K562 (cell line): ENCODE data around the gene WASL. TPM values are rescaled to one million over a fixed set of nuclear protein-coding genes. Genes with fewer than 3 reads are reported as not detected.
A peak's percentile ranks its signal among the peaks of the same experiment; 100 is the strongest.

Experiments
- ARID1B ChIP-seq: fragments of 450-650 bp; IDR thresholded peaks from 2 replicates; pipeline ENCODE4 v1.6.1; 2016; ENCODE audit warnings: antibody characterized with exemption, mild to moderate bottlenecking, inconsistent platforms
- E4F1 ChIP-seq: fragments of 250-450 bp; sonication (Bioruptor Pico); IDR thresholded peaks from 2 replicates; pipeline ENCODE4 v1.5.0; 2021; ENCODE audit warnings: mild to moderate bottlenecking, borderline replicate concordance
- ELF1 ChIP-seq: fragments of 200-800 bp; sonication (Bioruptor generic); IDR thresholded peaks from 2 replicates; pipeline ENCODE4 v1.6.1; 2016; ENCODE audit warnings: missing genetic modification characterization, missing compliant biosample characterization
- FIP1L1 ChIP-seq: fragments of 200-400 bp; formaldehyde crosslinking; IDR thresholded peaks from 2 replicates; pipeline ENCODE4 v1.6.1; 2018; ENCODE audit warnings: mild to moderate bottlenecking, low read depth, low read length; ENCODE audit not compliant: poor library complexity, severe bottlenecking
- GATA2 ChIP-seq: sonication (generic); formaldehyde crosslinking; IDR thresholded peaks from 2 replicates; pipeline ENCODE4 v1.4.0; 2020; ENCODE audit warnings: mild to moderate bottlenecking, missing genetic modification reagents
- GTF2B ChIP-seq: IDR thresholded peaks from 2 replicates; pipeline ENCODE4 v1.6.1; 2011; ENCODE audit not compliant: insufficient read length; ENCODE audit errors: extremely low read depth
- HMG20A ChIP-seq: fragments of 450-650 bp; formaldehyde crosslinking; conservative IDR thresholded peaks from 2 replicates; pipeline ENCODE4 v1.4.0; 2020; ENCODE audit warnings: mild to moderate bottlenecking, mixed read lengths
- IRF9 ChIP-seq: fragments of 450-650 bp; IDR thresholded peaks from 2 replicates; pipeline ENCODE4 v1.6.1; 2016; ENCODE audit warnings: missing biosample characterization, missing genetic modification characterization
- MTA3 ChIP-seq: fragments of 450-650 bp; formaldehyde crosslinking; IDR thresholded peaks from 2 replicates; pipeline ENCODE4 v1.6.1; 2017; ENCODE audit warnings: mild to moderate bottlenecking, borderline replicate concordance
- MTF1 ChIP-seq: fragments of 250-450 bp; sonication (Bioruptor Pico); IDR thresholded peaks from 2 replicates; pipeline ENCODE4 v1.9.0; 2021; ENCODE audit warnings: moderate library complexity, mild to moderate bottlenecking, inconsistent platforms, borderline replicate concordance
- MYNN ChIP-seq, 2 experiments: sonication (generic); formaldehyde crosslinking in 1 of 2; IDR thresholded peaks; 2 replicates each; pipeline versions ENCODE4 v1.5.0 to v1.6.1; 2016 to 2020; ENCODE audit warnings: antibody characterized with exemption in 1 of 2, missing genetic modification reagents in 1 of 2
- PBX2 ChIP-seq, 2 experiments: IDR thresholded peaks in 1 of 2; conservative IDR thresholded peaks in 1 of 2; 2 replicates each; pipeline ENCODE4 v1.6.1; 2016; ENCODE audit warnings: low read depth in 2 of 2, mild to moderate bottlenecking in 1 of 2, missing compliant biosample characterization in 1 of 2, missing genetic modification characterization in 1 of 2, moderate library complexity in 1 of 2
- PML ChIP-seq: IDR thresholded peaks from 2 replicates; pipeline ENCODE4 v1.6.1; 2012; ENCODE audit warnings: low read length, inconsistent platforms
- RFX5 ChIP-seq: IDR thresholded peaks from 2 replicates; pipeline ENCODE4 v1.6.1; 2011; ENCODE audit warnings: low read depth, mild to moderate bottlenecking, improper control_type of control experiment, low read length
- SIN3B ChIP-seq: fragments of 450-650 bp; IDR thresholded peaks from 2 replicates; pipeline ENCODE4 v1.6.1; 2017; ENCODE audit warnings: low read depth, mild to moderate bottlenecking, moderate library complexity
- SMAD2 ChIP-seq: fragments of 150-350 bp; IDR thresholded peaks from 2 replicates; pipeline ENCODE4 v1.6.1; 2014; ENCODE audit warnings: low read depth, mild to moderate bottlenecking, low read length
- ZNF174 ChIP-seq: fragments of 250-450 bp; sonication (Bioruptor Pico); IDR thresholded peaks from 2 replicates; pipeline ENCODE4 v1.4.0; 2020; ENCODE audit warnings: mild to moderate bottlenecking
- ZNF655 ChIP-seq: fragments of 250-450 bp; sonication (Bioruptor Pico); IDR thresholded peaks from 2 replicates; pipeline ENCODE4 v1.5.0; 2021
- ZNF696 ChIP-seq: fragments of 250-450 bp; sonication (Bioruptor Pico); conservative IDR thresholded peaks from 2 replicates; pipeline ENCODE4 v1.4.0; 2020; ENCODE audit warnings: mild to moderate bottlenecking, moderate library complexity
- polyA plus RNA-seq, 8 experiments: library from polyadenylated mRNA; depleted of rRNA in 4 of 8; stranded (reverse) in 5 of 8; unstranded in 3 of 8; fragments of >200 nt; fragmentation: Nextera tagmentation in 2 of 8; fragmentation: Illumina TruSeq in 1 of 8; extraction: Ambion mirVana in 2 of 8; extraction: Trizol in 1 of 8; gene quantifications; 2 replicates each; pipeline versions ENCODE4 v1.2.1 to v1.2.3, GENCODE V29; 2011 to 2014; ENCODE audit warnings: inconsistent platforms in 1 of 8, missing spikeins in 1 of 8
- total RNA-seq, 7 experiments: library from RNA; depleted of rRNA in 6 of 7; stranded (reverse); fragments of >200 nt in 6 of 7; fragmentation: Illumina TruSeq in 2 of 7; extraction: Trizol in 2 of 7; gene quantifications; 2 replicates each; pipeline versions ENCODE4 v1.2.1 to v1.2.3, GENCODE V29; 2011 to 2021; ENCODE audit warnings: low replicate concordance in 1 of 7

Gene WASL
- total and polyA plus RNA-seq, 9 of the 15 experiments (the other 6 are each of a cell fraction or from before 2014, with no cell fraction given): 3.2 to 13.9 (median 8.3) TPM

GRCh38 chr7:123748734-123749536 lies at the start of gene WASL (continued):
- TF ChIP-seq IRF9 (tag) (no peak), MTA3 (peak; percentile 93), ZNF174 (CRISPR knock-in tag) (no peak), ELF1 (tag) (peak; percentile 82), HMG20A (no peak), GTF2B (peak; percentile 52), GATA2 (CRISPR knock-in tag) (no peak), E4F1 (no peak), PBX2 (CRISPR knock-in tag; IDR thresholded peaks at IDR 0.05; ENCODE audit: low read depth) (no peak), PBX2 (tag; conservative IDR thresholded peaks at IDR 0.05; ENCODE audit: low read depth) (no peak), SMAD2 (no peak), FIP1L1 (peak; percentile 98), PML (peak; percentile 91), ZNF696 (CRISPR knock-in tag) (no peak), RFX5 (no peak), MYNN (IDR thresholded peaks at IDR 0.05) (peak; percentile 14; the same call in 1 of the 2 replicates), MYNN (CRISPR knock-in tag; IDR thresholded peaks at IDR 0.05) (no peak), MTF1 (CRISPR knock-in tag) (no peak), ZNF655 (no peak), ARID1B (peak; percentile 22; the same call in 1 of the 2 replicates), SIN3B (no peak; the same call in 1 of the 2 replicates)
